ENCODE data around the gene WNK1. TPM values are rescaled to one million over a fixed set of nuclear protein-coding genes. Genes with fewer than 3 reads are reported as not detected.

WNK1 gene
- total RNA-seq, 4 donors from 2014 or later, result 153 to 220 (median 178) TPM

DNA sequence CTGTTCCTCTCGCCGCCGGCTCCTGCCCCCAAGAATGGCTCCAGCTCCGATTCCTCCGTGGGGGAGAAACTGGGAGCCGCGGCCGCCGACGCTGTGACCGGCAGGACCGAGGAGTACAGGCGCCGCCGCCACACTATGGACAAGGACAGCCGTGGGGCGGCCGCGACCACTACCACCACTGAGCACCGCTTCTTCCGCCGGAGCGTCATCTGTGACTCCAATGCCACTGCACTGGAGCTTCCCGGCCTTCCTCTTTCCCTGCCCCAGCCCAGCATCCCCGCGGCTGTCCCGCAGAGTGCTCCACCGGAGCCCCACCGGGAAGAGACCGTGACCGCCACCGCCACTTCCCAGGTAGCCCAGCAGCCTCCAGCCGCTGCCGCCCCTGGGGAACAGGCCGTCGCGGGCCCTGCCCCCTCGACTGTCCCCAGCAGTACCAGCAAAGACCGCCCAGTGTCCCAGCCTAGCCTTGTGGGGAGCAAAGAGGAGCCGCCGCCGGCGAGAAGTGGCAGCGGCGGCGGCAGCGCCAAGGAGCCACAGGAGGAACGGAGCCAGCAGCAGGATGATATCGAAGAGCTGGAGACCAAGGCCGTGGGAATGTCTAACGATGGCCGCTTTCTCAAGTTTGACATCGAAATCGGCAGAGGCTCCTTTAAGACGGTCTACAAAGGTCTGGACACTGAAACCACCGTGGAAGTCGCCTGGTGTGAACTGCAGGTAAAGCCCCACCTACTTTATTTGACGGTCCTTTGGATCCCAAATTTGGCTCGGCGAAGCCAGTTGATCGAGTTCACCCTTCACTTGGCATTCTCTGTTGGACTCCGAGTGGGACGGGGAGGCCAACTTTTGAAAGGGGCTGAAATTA, 1.5 kb downstream of the WNK1 start:
- Histone ChIP-seq H3K36me3 (no peaks in the 10 kb centered on the region), H3K27ac (peak overlapping the region; percentile 97 to 100 (median 100)), H3K9me3 (no peaks in the 10 kb centered on the region), H3K4me3 (peak overlapping the region; percentile 91 to 98 (median 94)), H3K4me1 (peaks cover 0 to 48% (median 16%) of the 10 kb centered on the region in 4 donors), H3K27me3 (no peaks in the 10 kb centered on the region)
- peak; percentile 14 to 17 for DNase-seq (ENCODE audit: low spot score in 2 of 2)
- TF ChIP-seq POLR2A (IDR thresholded peaks at IDR 0.05), result no peak
- peak in 1 of 2 donors; percentile 12 for TF ChIP-seq EP300 (IDR thresholded peaks at IDR 0.05)
- TF ChIP-seq, protein P1, sequence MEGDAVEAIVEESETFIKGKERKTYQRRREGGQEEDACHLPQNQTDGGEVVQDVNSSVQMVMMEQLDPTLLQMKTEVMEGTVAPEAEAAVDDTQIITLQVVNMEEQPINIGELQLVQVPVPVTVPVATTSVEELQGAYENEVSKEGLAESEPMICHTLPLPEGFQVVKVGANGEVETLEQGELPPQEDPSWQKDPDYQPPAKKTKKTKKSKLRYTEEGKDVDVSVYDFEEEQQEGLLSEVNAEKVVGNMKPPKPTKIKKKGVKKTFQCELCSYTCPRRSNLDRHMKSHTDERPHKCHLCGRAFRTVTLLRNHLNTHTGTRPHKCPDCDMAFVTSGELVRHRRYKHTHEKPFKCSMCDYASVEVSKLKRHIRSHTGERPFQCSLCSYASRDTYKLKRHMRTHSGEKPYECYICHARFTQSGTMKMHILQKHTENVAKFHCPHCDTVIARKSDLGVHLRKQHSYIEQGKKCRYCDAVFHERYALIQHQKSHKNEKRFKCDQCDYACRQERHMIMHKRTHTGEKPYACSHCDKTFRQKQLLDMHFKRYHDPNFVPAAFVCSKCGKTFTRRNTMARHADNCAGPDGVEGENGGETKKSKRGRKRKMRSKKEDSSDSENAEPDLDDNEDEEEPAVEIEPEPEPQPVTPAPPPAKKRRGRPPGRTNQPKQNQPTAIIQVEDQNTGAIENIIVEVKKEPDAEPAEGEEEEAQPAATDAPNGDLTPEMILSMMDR (IDR thresholded peaks at IDR 0.05), result peak in 1 of 5 experiments; percentile 45
- WGBS, 2 donors, result 1% methylated on average over 35 to 54 of the region's 63 CpGs

DNA sequence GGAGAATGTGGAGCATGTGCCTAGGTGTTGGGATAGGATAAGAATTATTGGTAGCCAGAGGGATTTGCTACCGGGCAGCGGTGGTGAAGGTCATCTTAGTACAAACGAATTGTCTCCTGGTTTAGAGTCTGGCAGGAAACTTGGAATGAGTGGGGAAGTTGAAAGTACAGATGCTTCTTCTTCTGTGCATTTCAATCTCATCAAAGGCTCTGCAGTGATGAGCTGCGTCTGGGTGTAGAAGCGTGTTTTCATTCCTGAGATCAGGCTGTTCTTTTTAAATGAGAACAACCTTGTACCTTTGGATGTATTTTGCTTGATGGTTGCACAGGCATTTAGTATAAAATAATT, 2.1 kb downstream of the WNK1 start:
- H3K36me3 ChIP-seq, result no peaks in the 10 kb centered on the region
- H3K9me3 ChIP-seq, result no peaks in the 10 kb centered on the region
- peaks cover 0 to 54% (median 16%) of the 10 kb centered on the region in 4 donors for H3K4me1 ChIP-seq
- H3K27me3 ChIP-seq, result no peaks in the 10 kb centered on the region
- peak in 1 of 2 donors; percentile 7 for DNase-seq (ENCODE audit: low spot score in 2 of 2)
- TF ChIP-seq EP300 (IDR thresholded peaks at IDR 0.05) (no peak), POLR2A (IDR thresholded peaks at IDR 0.05) (no peak)
- TF ChIP-seq, protein P1 (IDR thresholded peaks at IDR 0.05), result no peak
- peak overlapping the region; percentile 97 to 100 (median 100) for H3K27ac ChIP-seq
- WGBS, 2 donors, result 2% methylated on average over 5 of the region's 5 CpGs
- peak overlapping the region; percentile 91 to 98 (median 94) for H3K4me3 ChIP-seq

DNA sequence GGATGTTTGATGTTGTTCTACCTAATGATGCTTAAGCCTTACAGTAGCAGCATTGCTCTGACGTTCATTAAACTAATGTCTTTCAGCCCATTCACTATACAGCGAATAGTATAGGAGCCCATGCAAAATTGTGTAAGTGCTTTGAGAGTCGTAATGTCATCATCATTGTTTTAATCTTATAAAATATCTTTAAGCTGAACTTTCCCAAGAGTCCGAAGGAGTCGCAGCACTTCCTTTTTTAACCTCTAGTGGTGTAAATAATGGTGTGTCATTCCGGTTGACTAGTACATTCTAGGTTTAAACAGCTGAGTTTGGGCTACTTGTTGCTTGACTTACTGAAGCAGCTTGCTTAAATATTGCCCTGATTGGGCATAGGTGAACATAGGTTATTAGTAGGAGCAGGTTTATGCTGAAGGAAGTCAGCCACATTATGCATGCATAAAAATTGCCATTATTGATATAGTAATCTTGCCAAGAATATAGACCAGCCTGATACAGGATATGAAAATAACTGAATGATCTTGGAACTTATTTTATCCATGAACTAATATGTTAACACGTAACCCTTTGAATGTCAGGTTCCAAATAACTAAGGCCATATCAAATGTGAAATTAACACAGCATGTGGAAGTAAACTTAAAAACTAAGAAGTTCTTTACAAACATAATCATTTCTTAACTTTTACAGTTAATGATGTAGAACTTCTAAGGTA, 2.6 kb downstream of the WNK1 start:
- WGBS, 2 donors, result 3 to 7% methylated on average over 7 of the region's 7 CpGs

DNA sequence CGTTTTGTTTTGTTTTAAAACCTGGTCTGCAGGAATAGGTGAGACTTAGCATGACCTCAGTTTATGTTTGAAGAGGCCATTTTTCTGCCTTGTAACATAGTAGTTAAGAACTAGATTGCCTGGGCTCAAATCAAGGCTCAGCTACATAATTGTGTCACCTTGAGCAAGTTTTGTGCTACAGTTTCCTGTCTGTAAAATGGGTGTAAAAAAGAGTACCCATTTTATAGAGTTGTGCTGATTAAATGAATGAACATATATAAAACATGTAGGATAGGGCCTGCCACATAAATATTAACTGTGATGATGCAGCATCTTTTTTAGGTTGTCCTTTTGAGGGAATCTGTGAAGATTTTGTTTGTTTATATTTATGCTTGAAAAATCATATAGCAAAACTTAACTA, 7.2 kb downstream of the WNK1 start:
- H3K27me3 ChIP-seq, result no peaks in the 10 kb centered on the region
- H3K4me3 ChIP-seq, result no peak overlapping the region
- H3K4me1 ChIP-seq, result peaks cover 0 to 65% (median 12%) of the 10 kb centered on the region in 4 donors
- no peak for DNase-seq (ENCODE audit: low spot score in 2 of 2)
- H3K36me3 ChIP-seq, result peaks cover 0 to 8% (median 0%) of the 10 kb centered on the region in 3 donors
- H3K27ac ChIP-seq, result no peak overlapping the region
- H3K9me3 ChIP-seq, result no peaks in the 10 kb centered on the region
- no peak for TF ChIP-seq EP300 (IDR thresholded peaks at IDR 0.05)
- TF ChIP-seq POLR2A (IDR thresholded peaks at IDR 0.05), result no peak
- TF ChIP-seq, protein P1 (IDR thresholded peaks at IDR 0.05), result no peak
- WGBS, 2 donors, result 82 to 90% methylated on average over 1 of the region's 1 CpG

More for the DNA sequence above, 2.6 kb downstream of the WNK1 start:
- H3K9me3 ChIP-seq, result no peaks in the 10 kb centered on the region
- H3K4me1 ChIP-seq, result peaks cover 0 to 58% (median 16%) of the 10 kb centered on the region in 4 donors
- no peak for TF ChIP-seq POLR2A (IDR thresholded peaks at IDR 0.05)
- no peak for TF ChIP-seq EP300 (IDR thresholded peaks at IDR 0.05)
- TF ChIP-seq, protein P1 (IDR thresholded peaks at IDR 0.05), result peak in 4 of 5 experiments; percentile 29 to 59 (median 44)
- H3K27me3 ChIP-seq, result no peaks in the 10 kb centered on the region
- peak overlapping the region; percentile 91 to 98 (median 94) for H3K4me3 ChIP-seq
- H3K27ac ChIP-seq, result peak overlapping the region in 3 of 4 donors; percentile 99 to 100 (median 100)
- no peak for DNase-seq (ENCODE audit: low spot score in 2 of 2)
- H3K36me3 ChIP-seq, result no peaks in the 10 kb centered on the region
